D721Med (cell line): ENCODE data around the gene GNAO1.
"Not testable (repeated sequence)": the region's sequence is repeated elsewhere in the genome, so short reads cannot be mapped to it uniquely, and the experiment has no call there.

Experiments used
- DNase-seq: peaks from one replicate; pipeline ENCODE4 v3.0.0; 2011; ENCODE audit warnings: low spot score; ENCODE audit not compliant: insufficient read length
- FAIRE-seq: peaks from 2 replicates; lab custom pipeline; 2011; peaks lifted over from hg19 to GRCh38; lab: Jason Lieb, UNC
- TF ChIP-seq, protein P1 (sequence below): IDR thresholded peaks from 2 replicates; pipeline ENCODE4 v1.5.1; 2012; ENCODE audit warnings: mild to moderate bottlenecking, control low read depth; ENCODE audit not compliant: insufficient read depth; ENCODE audit errors: missing control alignments

Gene GNAO1

DNA sequence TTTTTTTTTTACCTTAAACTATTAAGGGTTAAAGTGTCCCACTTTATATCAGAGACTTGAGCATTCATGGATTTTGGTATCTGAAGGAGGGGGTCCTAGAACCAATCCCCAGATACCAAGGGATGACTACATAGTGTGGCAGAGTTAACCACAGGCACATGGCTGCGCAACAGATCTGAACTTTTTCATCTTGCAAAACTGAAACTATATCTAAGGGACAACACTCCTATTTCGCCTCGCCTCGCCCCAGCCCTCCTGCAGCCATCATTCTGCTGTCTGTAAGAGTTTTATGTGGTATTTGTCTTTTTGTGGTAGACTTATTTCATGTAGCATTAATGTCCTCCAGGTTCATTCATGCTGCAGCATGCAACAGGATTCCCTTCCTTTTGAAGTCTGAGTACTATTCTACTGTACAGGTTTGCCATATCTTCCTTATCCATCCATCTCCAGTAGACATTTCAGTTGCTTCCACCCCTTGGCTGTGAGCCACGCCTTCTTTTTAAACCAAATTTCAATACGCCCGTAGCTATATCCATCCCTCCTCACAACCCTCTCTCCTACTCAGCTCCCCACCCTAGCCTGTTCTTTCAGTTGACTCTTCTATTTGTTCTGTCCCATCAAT lies 180.8 kb downstream of the GNAO1 start:
- TF ChIP-seq, protein P1, sequence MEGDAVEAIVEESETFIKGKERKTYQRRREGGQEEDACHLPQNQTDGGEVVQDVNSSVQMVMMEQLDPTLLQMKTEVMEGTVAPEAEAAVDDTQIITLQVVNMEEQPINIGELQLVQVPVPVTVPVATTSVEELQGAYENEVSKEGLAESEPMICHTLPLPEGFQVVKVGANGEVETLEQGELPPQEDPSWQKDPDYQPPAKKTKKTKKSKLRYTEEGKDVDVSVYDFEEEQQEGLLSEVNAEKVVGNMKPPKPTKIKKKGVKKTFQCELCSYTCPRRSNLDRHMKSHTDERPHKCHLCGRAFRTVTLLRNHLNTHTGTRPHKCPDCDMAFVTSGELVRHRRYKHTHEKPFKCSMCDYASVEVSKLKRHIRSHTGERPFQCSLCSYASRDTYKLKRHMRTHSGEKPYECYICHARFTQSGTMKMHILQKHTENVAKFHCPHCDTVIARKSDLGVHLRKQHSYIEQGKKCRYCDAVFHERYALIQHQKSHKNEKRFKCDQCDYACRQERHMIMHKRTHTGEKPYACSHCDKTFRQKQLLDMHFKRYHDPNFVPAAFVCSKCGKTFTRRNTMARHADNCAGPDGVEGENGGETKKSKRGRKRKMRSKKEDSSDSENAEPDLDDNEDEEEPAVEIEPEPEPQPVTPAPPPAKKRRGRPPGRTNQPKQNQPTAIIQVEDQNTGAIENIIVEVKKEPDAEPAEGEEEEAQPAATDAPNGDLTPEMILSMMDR: no peak
- no peak for DNase-seq
- no peak for FAIRE-seq

DNA sequence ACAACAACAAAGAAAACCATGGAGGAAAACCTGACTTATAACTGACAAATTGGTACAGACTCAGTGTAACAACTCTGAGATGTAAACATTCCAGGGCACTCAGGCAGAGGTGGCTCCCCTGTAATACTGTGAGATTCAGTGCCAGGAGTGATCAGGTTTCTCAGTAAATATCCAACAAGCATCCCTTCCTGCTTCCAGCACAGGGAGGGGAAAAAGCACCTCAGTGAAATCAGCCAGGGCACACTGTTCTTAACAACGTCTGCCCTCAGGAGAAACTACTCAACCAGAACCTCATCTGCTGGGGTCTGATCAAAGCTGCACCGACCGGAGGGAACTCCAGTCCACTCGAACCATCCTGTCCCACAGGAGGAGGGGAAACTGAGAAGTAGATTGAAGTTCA lies 181.7 kb downstream of the GNAO1 start:
- TF ChIP-seq, protein P1: no peak
- DNase-seq (no peak), FAIRE-seq (no peak)

DNA sequence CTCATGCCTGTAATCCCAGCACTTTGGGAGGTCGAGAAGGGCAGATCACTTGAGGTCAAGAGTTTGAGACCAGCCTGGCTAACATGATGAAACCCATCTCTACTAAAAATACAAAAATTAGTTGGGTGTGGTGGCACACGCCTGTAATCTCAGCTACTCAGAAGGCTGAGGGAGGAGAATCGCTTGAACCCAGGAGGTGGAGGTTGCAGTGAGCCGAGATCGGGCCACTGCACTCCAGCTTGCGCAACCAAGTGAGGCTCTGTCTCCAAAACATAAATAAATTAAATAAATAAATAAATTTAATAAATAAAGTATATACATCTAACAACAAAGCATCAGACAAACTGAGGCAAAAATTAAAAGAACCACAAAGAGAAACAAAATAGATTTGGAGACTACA lies 184.5 kb downstream of the GNAO1 start:
- not testable (repeated sequence) for FAIRE-seq, DNase-seq

DNA sequence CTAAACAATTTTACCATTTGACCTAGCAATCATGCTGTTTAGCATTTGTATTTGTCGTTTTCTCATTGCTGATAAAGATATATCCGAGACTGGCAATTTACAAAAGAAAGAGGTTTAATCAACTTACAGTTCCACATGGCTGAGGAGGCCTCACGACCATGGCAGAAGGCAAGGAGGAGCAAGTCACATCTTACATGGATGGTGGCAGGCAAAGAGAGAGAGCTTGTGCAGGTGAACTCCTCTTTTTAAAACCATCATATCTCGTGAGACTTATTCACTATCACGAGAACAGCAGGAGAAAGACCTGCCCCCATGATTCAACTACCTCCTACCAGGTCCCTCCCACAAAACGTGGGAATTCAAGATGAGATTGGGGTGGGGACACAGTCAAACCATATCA lies 187.8 kb downstream of the GNAO1 start:
- DNase-seq, FAIRE-seq: not testable (repeated sequence)

DNA sequence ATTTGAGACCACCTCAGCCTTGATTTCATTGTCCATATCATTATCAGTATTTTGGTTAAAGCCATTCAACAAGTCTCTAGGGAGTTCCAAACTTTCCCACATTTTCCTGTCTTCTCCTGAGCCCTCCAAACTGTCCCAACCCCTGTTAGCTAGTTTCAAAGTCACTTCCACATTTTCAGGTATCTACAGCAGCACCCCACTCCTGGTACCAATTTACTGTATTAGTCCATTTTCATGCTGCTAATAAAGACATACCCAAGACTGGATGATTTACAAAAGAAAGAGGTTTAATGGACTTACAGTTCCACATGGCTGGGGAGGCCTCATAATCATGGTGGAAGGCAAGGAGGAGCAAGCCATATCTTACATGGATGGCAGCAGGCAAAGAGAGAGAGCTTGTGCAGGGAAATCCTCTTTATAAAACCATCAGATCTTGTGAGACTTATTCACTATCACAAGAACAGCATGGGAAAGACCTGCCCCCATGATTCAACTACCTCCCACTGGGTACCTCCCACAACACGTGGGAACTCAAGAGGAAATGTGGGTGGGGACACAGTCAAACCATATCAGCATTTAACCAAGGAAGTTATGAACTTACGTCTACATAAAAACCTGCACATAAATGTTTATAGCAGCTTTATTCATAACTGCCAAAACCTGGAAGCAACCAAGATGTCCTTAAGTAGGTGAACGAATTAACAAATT lies 189.6 kb downstream of the GNAO1 start:
- not testable (repeated sequence) for DNase-seq, FAIRE-seq

DNA sequence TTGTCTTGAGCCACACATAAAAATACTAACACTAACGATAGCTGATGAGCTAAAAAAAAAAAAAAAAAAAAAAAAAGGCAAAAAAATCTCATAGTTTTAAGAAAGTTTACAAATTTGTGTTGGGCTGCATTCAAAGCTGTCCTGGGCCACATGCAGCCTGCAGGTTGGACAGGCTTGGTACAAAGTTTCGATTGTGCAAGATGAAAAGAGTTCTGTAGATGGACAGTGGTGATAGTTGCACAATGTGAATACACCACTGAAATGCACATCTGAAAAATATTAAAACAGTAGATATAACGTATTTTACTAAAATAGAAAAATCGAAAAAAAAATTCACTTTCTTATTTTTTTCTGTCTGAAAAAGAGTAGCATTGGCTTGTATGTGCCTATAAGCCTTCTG lies 191.2 kb downstream of the GNAO1 start:
- TF ChIP-seq, protein P1: no peak
- FAIRE-seq: no peak
- DNase-seq: no peak

DNA sequence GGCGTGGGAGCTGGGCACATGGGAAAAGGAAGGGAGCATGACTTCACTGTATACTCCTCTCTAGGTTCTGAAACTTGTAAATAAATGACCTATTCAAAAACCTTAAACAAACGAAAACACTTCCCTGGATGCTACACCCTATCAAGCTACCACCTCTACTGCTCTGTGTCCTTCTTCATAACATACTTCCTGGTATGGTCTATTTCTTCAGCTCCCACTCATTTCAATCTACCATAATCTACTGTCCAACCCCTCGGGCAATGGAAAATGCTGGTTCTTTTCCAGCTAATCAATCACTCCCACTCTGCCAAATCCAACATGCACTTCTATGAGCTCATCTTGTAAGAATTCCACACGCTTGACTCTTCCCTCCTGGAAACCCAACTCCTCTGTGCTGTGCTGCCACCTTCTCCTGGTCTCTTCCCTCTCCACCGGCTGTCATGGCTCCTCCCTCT lies 191.6 kb downstream of the GNAO1 start:
- FAIRE-seq (no peak), DNase-seq (no peak)
- TF ChIP-seq, protein P1: no peak

DNA sequence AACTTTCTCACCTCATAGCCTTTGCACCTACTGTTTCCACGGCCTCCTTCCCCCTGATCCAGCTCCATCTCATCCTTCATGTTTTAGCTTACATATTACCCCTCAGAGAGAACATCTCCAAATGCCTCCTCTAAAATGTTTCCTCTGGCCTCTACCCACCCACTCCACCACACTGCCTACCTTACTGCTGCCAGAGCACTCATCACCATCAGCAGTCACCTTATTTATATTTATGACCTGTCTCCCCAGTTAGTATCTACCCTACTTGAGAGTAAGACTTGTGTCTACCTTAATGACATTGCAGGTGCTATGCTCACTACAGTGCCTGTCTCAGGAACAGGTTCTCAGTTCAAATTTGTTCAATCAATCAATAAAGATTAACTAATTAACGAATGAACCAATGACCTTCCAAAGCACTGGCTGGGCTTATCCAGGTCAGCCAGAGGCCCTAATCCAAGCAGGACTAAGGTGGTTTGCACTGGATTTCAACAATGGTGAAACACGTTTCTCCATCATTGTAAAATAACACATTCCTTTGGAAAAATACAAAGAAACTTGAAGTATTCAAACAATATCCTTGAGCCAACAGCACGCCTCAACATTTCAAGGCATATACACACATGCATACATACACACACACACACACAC lies 192.9 kb downstream of the GNAO1 start:
- no peak for FAIRE-seq
- no peak for DNase-seq
- TF ChIP-seq, protein P1: no peak
